Endothelial cell (in vitro differentiated cells): ENCODE measurements around the gene GCLM. TPM values are rescaled to one million over a fixed set of nuclear protein-coding genes. Genes with fewer than 3 reads are reported as not detected.

ENCODE experiments used
- DNase-seq: peaks from one replicate; pipeline ENCODE4 v3.0.0; 2021; ENCODE audit warnings: low spot score
- H3K27ac Mint-ChIP-seq: one replicate; pipeline ENCODE4 v1.8.0; 2021; ENCODE audit warnings: mixed read lengths, inconsistent platforms; ENCODE audit not compliant: unreplicated experiment
- H3K27me3 Mint-ChIP-seq: one replicate; pipeline ENCODE4 v1.8.0; 2021; ENCODE audit warnings: mild to moderate bottlenecking, moderate library complexity, mixed read lengths, inconsistent platforms; ENCODE audit not compliant: unreplicated experiment
- H3K36me3 Mint-ChIP-seq: one replicate; pipeline ENCODE4 v1.8.0; 2021; ENCODE audit warnings: mild to moderate bottlenecking, low read depth, mixed read lengths, inconsistent platforms; ENCODE audit not compliant: unreplicated experiment
- H3K4me1 Mint-ChIP-seq: one replicate; pipeline ENCODE4 v1.8.0; 2021; ENCODE audit warnings: mild to moderate bottlenecking, mixed read lengths, inconsistent platforms; ENCODE audit not compliant: unreplicated experiment
- H3K4me3 Mint-ChIP-seq: one replicate; pipeline ENCODE4 v1.8.0; 2021; ENCODE audit warnings: mild to moderate bottlenecking, mixed read lengths, inconsistent platforms; ENCODE audit not compliant: unreplicated experiment
- H3K9me3 Mint-ChIP-seq: one replicate; pipeline ENCODE4 v1.8.0; 2021; ENCODE audit warnings: mixed read lengths, inconsistent platforms; ENCODE audit not compliant: unreplicated experiment
- total RNA-seq: library from RNA; stranded (reverse); fragmentation: NEBNext Ultra II Directional; extraction: Animal tissue kit (Norgen Biotek cat#: 25700); gene quantifications from one replicate; pipeline ENCODE4 v1.2.1, GENCODE V29; 2021; ENCODE audit not compliant: unreplicated experiment
- TF ChIP-seq, protein P1 (sequence below): fragments of 200-600 bp; sonication (generic); IDR thresholded peaks from one replicate; pipeline ENCODE4 v1.5.0; 2021; ENCODE audit warnings: antibody characterized with exemption; ENCODE audit not compliant: unreplicated experiment

GCLM gene
- total RNA-seq, 1 donor from 2014 or later = 17.1 TPM

DNA sequence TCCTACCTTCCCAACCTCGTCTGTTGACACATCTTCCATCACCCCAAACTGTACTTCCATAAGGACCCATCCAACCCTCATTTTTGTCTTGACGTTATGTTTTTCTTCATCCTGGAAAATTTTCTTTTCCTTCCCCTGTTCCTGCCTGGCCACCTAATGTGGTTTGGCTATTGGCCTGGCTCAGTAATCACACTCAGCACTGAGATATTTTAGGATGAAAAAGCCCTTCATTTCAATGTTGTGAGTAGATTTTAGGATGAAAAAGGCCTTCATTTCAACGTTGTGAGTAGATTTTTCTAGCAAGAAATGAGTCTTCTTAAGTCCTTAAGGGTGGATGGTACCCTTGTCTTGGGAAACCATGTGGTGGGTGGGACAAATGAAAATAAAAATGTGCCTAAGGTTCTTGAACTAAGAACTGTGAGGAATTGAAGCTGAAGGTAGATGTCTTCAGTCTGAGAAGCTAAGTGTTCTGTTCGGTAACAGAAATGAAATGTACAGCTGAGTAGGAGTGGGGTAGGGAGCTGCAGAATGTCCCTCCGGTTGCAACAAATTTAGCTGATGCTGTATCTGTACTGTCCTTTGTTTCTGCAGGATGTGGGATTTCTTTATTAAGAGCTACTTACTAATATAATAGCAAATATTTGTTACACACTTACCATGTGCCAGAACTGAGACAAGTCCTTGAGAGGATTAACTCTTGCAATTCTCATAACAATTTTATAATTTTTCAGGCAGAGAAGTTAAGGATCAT, 66.3 kb downstream of the GCLM start:
- Mint-ChIP-seq H3K4me3 (no peak overlapping the region), H3K9me3 (no peaks in the 10 kb centered on the region), H3K4me1 (peaks cover 19% of the 10 kb centered on the region), H3K27ac (peak overlapping the region; percentile 12), H3K27me3 (peaks cover 10% of the 10 kb centered on the region), H3K36me3 (peaks cover 29% of the 10 kb centered on the region)
- no peak for DNase-seq
- TF ChIP-seq, protein P1, sequence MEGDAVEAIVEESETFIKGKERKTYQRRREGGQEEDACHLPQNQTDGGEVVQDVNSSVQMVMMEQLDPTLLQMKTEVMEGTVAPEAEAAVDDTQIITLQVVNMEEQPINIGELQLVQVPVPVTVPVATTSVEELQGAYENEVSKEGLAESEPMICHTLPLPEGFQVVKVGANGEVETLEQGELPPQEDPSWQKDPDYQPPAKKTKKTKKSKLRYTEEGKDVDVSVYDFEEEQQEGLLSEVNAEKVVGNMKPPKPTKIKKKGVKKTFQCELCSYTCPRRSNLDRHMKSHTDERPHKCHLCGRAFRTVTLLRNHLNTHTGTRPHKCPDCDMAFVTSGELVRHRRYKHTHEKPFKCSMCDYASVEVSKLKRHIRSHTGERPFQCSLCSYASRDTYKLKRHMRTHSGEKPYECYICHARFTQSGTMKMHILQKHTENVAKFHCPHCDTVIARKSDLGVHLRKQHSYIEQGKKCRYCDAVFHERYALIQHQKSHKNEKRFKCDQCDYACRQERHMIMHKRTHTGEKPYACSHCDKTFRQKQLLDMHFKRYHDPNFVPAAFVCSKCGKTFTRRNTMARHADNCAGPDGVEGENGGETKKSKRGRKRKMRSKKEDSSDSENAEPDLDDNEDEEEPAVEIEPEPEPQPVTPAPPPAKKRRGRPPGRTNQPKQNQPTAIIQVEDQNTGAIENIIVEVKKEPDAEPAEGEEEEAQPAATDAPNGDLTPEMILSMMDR = no peak

DNA sequence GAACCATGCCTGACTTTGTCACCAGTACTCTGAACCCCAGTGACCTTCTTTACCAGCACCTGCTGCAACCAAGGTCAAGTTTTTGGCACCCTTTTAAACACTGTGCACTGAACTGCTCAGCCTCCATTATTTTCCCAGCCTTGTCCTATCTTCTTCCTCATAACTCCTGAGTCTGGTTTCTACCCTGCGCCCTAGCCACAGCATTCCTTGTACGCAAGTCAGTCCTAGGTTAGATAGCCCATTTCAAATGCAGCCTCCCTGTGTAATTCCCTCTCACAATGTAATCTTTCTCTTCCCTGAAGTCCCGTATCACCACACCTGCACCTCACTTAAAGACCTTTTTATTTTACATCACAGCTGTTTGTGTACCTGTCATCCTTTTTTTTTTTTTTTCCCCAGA, 67.5 kb downstream of the GCLM start:
- Mint-ChIP-seq H3K4me1 (peaks cover 13% of the 10 kb centered on the region), H3K27ac (no peak overlapping the region), H3K9me3 (no peaks in the 10 kb centered on the region), H3K27me3 (peaks cover 4% of the 10 kb centered on the region), H3K4me3 (no peak overlapping the region), H3K36me3 (peaks cover 32% of the 10 kb centered on the region)
- no peak for DNase-seq
- TF ChIP-seq, protein P1 = no peak

DNA sequence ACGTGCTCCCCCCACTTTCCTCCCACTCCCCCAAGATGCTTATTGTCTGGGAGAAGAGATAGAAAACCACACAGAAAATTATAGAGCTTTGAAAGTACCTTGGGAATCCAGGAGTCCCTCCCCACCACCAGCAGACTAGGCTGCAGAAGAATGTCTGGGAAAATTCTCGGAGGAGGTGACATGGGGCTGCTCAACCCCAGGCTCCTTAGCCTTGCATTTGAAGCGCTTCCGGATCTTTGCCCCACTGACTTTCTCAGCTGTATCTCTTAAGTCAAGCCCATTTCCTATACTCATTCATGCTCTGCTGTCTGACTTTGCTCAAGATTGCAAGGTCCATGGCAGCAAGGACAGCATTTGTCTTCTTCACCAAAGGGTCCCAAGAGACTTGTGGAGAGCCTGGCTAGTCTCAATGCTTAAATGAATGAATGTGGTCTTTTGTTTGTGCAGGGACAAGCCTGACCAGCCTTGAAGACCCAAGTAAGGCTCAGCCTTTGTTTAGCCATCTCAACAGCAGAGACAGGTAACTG, 68.2 kb downstream of the GCLM start:
- no peak for DNase-seq
- no peak overlapping the region for H3K27ac Mint-ChIP-seq
- H3K36me3 Mint-ChIP-seq = peaks cover 39% of the 10 kb centered on the region
- H3K4me1 Mint-ChIP-seq = peaks cover 18% of the 10 kb centered on the region
- H3K9me3 Mint-ChIP-seq = no peaks in the 10 kb centered on the region
- H3K27me3 Mint-ChIP-seq = peaks cover 5% of the 10 kb centered on the region
- no peak overlapping the region for H3K4me3 Mint-ChIP-seq
- TF ChIP-seq, protein P1 = no peak

DNA sequence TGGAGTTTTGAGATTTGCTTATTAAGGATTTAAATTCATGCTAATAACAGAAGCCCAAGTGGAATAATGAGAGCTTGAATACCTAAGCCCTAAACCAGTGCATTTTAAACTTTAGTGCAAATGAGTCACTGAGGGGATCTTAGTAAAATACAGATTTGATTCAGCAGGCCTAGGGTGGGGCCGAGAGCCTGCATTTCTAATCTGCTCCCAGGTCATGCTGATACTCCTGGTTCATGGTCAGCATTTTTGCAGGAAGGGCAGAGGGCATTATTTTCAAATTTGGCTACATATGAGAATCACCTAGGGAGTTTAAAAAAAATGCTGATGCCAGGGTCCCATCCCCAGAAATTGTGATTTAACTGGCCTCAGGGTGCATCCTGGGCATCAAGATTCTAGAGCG, 69.5 kb downstream of the GCLM start:
- peaks cover 2% of the 10 kb centered on the region for H3K9me3 Mint-ChIP-seq
- peaks cover 52% of the 10 kb centered on the region for H3K36me3 Mint-ChIP-seq
- TF ChIP-seq, protein P1 = no peak
- no peak overlapping the region for H3K4me3 Mint-ChIP-seq
- no peak overlapping the region for H3K27ac Mint-ChIP-seq
- peaks cover 9% of the 10 kb centered on the region for H3K27me3 Mint-ChIP-seq
- H3K4me1 Mint-ChIP-seq = peaks cover 12% of the 10 kb centered on the region
- no peak for DNase-seq

DNA sequence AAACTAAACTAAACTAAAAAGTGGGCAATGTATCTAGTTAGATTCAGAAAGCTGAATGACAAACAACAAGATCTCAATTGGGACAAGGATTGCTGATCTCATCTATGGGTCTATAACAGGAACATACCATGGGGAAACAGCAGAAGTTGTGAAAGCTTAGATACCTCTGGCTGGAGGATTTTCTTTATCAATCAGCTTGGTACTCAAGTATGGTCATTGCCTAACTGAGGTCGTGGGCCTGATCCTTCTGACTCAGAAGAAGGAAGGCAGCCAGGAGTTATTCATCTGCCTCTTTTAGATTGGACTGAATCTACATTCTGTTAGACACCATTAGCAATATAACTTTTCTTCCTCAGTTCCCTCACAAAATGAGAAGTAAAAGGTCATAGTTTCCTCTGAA, 69.9 kb downstream of the GCLM start:
- Mint-ChIP-seq H3K36me3 (peaks cover 56% of the 10 kb centered on the region), H3K27ac (no peak overlapping the region), H3K4me3 (no peak overlapping the region), H3K4me1 (peaks cover 10% of the 10 kb centered on the region), H3K9me3 (peaks cover 6% of the 10 kb centered on the region), H3K27me3 (peaks cover 9% of the 10 kb centered on the region)
- no peak for DNase-seq
- TF ChIP-seq, protein P1 = no peak
